ENCODE data around the gene CRMP1. TPM values are rescaled to one million over a fixed set of nuclear protein-coding genes. Genes with fewer than 3 reads are reported as not detected.
A peak's percentile ranks its signal among the peaks of the same experiment; 100 is the strongest.

Gene CRMP1
- total and polyA plus RNA-seq, 9 of the 15 experiments (the other 6 are each of a cell fraction or from before 2014, with no cell fraction given) = 0.03 to 0.04 TPM; not detected in 7

DNA sequence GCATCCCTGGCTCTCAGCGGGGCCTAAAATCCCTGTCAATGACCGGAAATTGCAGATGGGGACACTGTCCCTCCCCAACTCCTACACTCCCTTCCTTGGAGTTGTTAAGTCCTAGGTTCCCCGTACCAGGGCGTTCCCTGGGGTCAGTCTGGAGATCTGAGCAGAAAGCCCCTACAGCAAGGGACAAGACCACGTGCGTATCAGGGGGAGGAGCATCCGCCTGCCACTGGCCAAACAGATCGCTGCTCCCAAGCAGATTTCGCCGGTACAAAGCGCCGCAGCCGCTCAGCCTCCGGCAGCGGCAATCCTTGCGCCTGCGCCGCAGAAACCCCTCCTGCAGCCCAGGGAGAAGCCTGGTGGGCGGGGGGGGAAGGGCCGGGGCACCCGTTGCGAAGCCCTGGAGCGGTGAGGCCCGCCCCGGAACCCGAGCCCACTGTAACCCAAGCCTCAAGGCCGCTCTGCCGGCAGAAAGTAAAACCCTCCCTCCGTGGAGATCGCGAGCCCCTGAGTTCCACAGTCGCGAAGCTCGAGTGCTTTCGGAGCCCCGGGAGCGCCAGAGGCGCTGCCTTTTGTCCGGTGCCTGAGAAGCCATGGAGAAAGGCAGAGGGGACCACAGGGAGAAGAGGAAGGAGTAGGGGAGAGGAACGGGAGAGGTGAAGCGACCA, 2.7 kb downstream of the CRMP1 start:
- ATAC-seq = no peak
- no peak for DNase-seq (ENCODE audit: extremely low read depth in 1 of 4, low spot score in 3 of 4)
- POLR2A ChIA-PET = no interaction called here
- Histone ChIP-seq H3K79me2 (ENCODE audit: control insufficient read depth, insufficient read depth, low read length) (no peaks in the 10 kb centered on the region), H3K4me2 (ENCODE audit: insufficient read depth, low read length) (no peak overlapping the region), H3K27ac (ENCODE audit: extremely low read depth, low read depth, low read length) (no peak overlapping the region), H3K9me1 (ENCODE audit: control insufficient read depth, insufficient read depth, low read length) (no peaks in the 10 kb centered on the region), H3K27me3 (ENCODE audit: control insufficient read depth in 2 of 2, insufficient read depth in 2 of 2, low read length in 2 of 2) (peaks cover 0 to 24% of the 10 kb centered on the region in 2 experiments; a peak in 2 of 5 replicates), H3K9ac (ENCODE audit: insufficient read depth in 1 of 2, low read depth in 2 of 2, low read length in 2 of 2) (no peak overlapping the region), H4K20me1 (replicated peaks; ENCODE audit: control insufficient read depth, insufficient read depth, low read length) (no peaks in the 10 kb centered on the region; the same call in 1 of the 2 replicates), H2AFZ (ENCODE audit: low read depth, low read length) (no peak overlapping the region), H3K36me3 (ENCODE audit: control insufficient read depth, insufficient read depth, low read length) (no peaks in the 10 kb centered on the region), H3K4me1 (replicated peaks in 1 of 2; ENCODE audit: control insufficient read depth in 2 of 2, insufficient read depth in 2 of 2, low read length in 2 of 2) (peaks cover 0 to 22% of the 10 kb centered on the region in 2 experiments; a peak in 2 of 5 replicates), H3K4me3 (no peak overlapping the region), H3K9me3 (replicated peaks; ENCODE audit: control insufficient read depth, insufficient read depth, low read depth, low read length) (no peaks in the 10 kb centered on the region)
- 9% methylated on average over 28 of the region's 41 CpGs for WGBS (ENCODE audit: insufficient coverage, low coverage, missing lambda C conversion rate)
- no peak for FAIRE-seq
- TF ChIP-seq ILK (tag; IDR thresholded peaks at IDR 0.05; ENCODE audit: borderline replicate concordance, low read depth) (no peak), NRF1 (conservative IDR thresholded peaks at IDR 0.05 in 1 of 2, IDR thresholded peaks at IDR 0.05 in 1 of 2) (0 out of 4 replicates have a peak, but pooled peaks of 1 of the 2 experiments have one; percentile 13)
- BruUV-seq (replicated peaks) = no TSS peak
- in situ Hi-C loops (cut with MboI) (no loop called here), intact Hi-C loops (cut with micrococcal nuclease) (no loop called here)
- CTCF ChIA-PET (ENCODE audit: low intra/inter-chr PET ratio) = no interaction called here

DNA sequence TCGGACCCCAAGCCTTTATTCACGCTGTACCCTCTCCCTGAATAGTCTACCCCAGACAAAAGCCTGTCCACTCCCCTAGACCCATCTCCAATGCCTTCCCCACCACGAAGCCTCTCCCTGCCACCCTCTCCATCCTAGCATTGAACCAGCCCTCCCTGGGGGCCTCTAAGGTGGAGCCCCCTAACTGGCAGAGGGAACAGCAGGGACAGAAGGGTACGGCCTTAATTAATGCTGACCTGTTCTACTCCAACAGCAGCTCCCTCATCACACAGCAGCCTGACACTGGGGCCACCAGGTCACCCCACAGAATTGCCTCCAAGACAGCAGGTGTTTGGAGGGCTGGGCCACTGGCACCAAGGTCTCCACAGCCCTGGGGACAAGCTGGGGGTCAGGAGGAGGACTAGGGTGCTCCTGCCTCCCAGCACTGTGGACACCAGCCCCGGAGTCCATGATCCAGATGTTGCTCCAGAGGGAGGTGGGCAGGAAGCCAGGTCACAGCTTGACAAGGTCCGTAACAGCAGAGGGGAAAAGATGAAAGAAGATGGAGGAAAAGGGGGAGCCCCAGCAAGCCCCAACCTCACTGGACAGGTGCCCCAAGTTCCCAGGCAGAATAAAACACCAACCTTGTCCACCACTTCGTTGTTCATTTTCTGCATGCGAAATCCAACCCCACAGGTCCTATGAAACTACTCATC, 3.7 kb downstream of the CRMP1 start:
- H3K9ac ChIP-seq (ENCODE audit: insufficient read depth in 1 of 2, low read depth in 2 of 2, low read length in 2 of 2) = no peak overlapping the region
- H4K20me1 ChIP-seq (replicated peaks; ENCODE audit: control insufficient read depth, insufficient read depth, low read length) = no peaks in the 10 kb centered on the region; the same call in 1 of the 2 replicates
- CTCF ChIA-PET (ENCODE audit: low intra/inter-chr PET ratio) = no interaction called here
- H3K4me3 ChIP-seq = no peak overlapping the region
- no peaks in the 10 kb centered on the region for H3K36me3 ChIP-seq (ENCODE audit: control insufficient read depth, insufficient read depth, low read length)
- H3K9me3 ChIP-seq (replicated peaks; ENCODE audit: control insufficient read depth, insufficient read depth, low read depth, low read length) = no peaks in the 10 kb centered on the region
- ATAC-seq = no peak
- DNase-seq (ENCODE audit: extremely low read depth in 1 of 4, low spot score in 3 of 4) = no peak
- peaks cover 0 to 22% of the 10 kb centered on the region in 2 experiments; a peak in 2 of 5 replicates for H3K4me1 ChIP-seq (replicated peaks in 1 of 2; ENCODE audit: control insufficient read depth in 2 of 2, insufficient read depth in 2 of 2, low read length in 2 of 2)
- WGBS (ENCODE audit: insufficient coverage, low coverage, missing lambda C conversion rate) = 5% methylated on average over 7 of the region's 8 CpGs
- no peak for FAIRE-seq
- no peak overlapping the region for H3K4me2 ChIP-seq (ENCODE audit: insufficient read depth, low read length)
- no peak overlapping the region for H3K27ac ChIP-seq (ENCODE audit: extremely low read depth, low read depth, low read length)
- no peaks in the 10 kb centered on the region for H3K79me2 ChIP-seq (ENCODE audit: control insufficient read depth, insufficient read depth, low read length)
- POLR2A ChIA-PET = no interaction called here
- H3K9me1 ChIP-seq (ENCODE audit: control insufficient read depth, insufficient read depth, low read length) = no peaks in the 10 kb centered on the region
- H2AFZ ChIP-seq (ENCODE audit: low read depth, low read length) = no peak overlapping the region
- in situ Hi-C loops (cut with MboI) (no loop called here), intact Hi-C loops (cut with micrococcal nuclease) (no loop called here)
- BruUV-seq (replicated peaks) = no TSS peak
- H3K27me3 ChIP-seq (ENCODE audit: control insufficient read depth in 2 of 2, insufficient read depth in 2 of 2, low read length in 2 of 2) = peaks cover 0 to 24% of the 10 kb centered on the region in 2 experiments; a peak in 2 of 5 replicates
- TF ChIP-seq HCFC1 (IDR thresholded peaks at IDR 0.05; ENCODE audit: low read depth, low read length) (no peak), HINFP (tag; conservative IDR thresholded peaks at IDR 0.05; ENCODE audit: low read depth) (no peak), NR1H2 (CRISPR knock-in tag; IDR thresholded peaks at IDR 0.05) (no peak), POLR2AphosphoS5 (IDR thresholded peaks at IDR 0.05; ENCODE audit: control insufficient read depth, insufficient read depth, low read depth, low read length) (no peak), SMARCB1 (IDR thresholded peaks at IDR 0.05; ENCODE audit: insufficient read length, low read depth) (no peak)
